Gastrocnemius medialis (tissue), 4 donors: ENCODE results near the gene RPS27L.

Experiments
- CTCF ChIP-seq, 5 experiments: fragments of 450-650 bp in 3 of 5; fragments of 200-600 bp in 2 of 5; sonication (generic) in 2 of 5; IDR thresholded peaks in 4 of 5; conservative IDR thresholded peaks in 1 of 5; 1 replicate in 4 of 5; 2 replicates in 1 of 5; pipeline ENCODE4 v1.5.1; 2016 to 2019; ENCODE audit warnings: antibody characterized with exemption in 5 of 5, mild to moderate bottlenecking in 3 of 5, moderate library complexity in 3 of 5
- POLR2A ChIP-seq, 2 donors: fragments of 450-650 bp; IDR thresholded peaks; one replicate each; pipeline ENCODE4 v1.6.1; 2017; ENCODE audit warnings: antibody characterized with exemption in 2 of 2, mild to moderate bottlenecking in 2 of 2, moderate library complexity in 2 of 2

GRCh38 chr15:63151665-63152064 is 5.6 kb downstream of the RPS27L start:
- TF ChIP-seq CTCF (IDR thresholded peaks at IDR 0.05 in 4 of 5, conservative IDR thresholded peaks at IDR 0.05 in 1 of 5) (no peak), POLR2A (IDR thresholded peaks at IDR 0.05) (no peak)
